ENCODE data around the gene CNOT1. TPM values are rescaled to one million over a fixed set of nuclear protein-coding genes. Genes with fewer than 3 reads are reported as not detected.

The CNOT1 gene
- total RNA-seq, 2 experiments from 2014 or later: 245 to 283 TPM

- H3K9me3 Mint-ChIP-seq: no peaks in the 10 kb centered on the region
- no peaks in the 10 kb centered on the region for H3K27me3 Mint-ChIP-seq
- peaks cover 2% of the 10 kb centered on the region for H3K4me1 Mint-ChIP-seq
- no peak for DNase-seq
- H3K27ac Mint-ChIP-seq: no peak overlapping the region
- ChIA-PET POLR2A (no interaction called here), CTCF (interaction anchor here (1.0 kb wide), 1 partner anchor 248 kb away, joined by 3 read pairs; no protein-coding TSS in a partner anchor)
- H3K36me3 Mint-ChIP-seq (ENCODE audit: low read depth): no peaks in the 10 kb centered on the region
- H3K4me3 Mint-ChIP-seq: no peak overlapping the region
Measured at GRCh38 chr16:58508671-58509251, 120.9 kb downstream of the CNOT1 start.

- H3K27ac Mint-ChIP-seq: no peak overlapping the region
- ChIA-PET POLR2A (no interaction called here), CTCF (interaction anchor here (1.0 kb wide), 1 partner anchor 248 kb away, joined by 3 read pairs; no protein-coding TSS in a partner anchor)
- no peaks in the 10 kb centered on the region for H3K36me3 Mint-ChIP-seq (ENCODE audit: low read depth)
- DNase-seq: no peak
- no peaks in the 10 kb centered on the region for H3K27me3 Mint-ChIP-seq
- no peaks in the 10 kb centered on the region for H3K9me3 Mint-ChIP-seq
- no peak overlapping the region for H3K4me3 Mint-ChIP-seq
- H3K4me1 Mint-ChIP-seq: peaks cover 2% of the 10 kb centered on the region
Measured at GRCh38 chr16:58507963-58508670, 121.5 kb downstream of the CNOT1 start.

GRCh38 chr16:58507195-58507962 is 122.2 kb downstream of the CNOT1 start:
- DNase-seq: no peak
- peaks cover 2% of the 10 kb centered on the region for H3K4me1 Mint-ChIP-seq
- ChIA-PET CTCF (no interaction called here), POLR2A (no interaction called here)
- H3K27ac Mint-ChIP-seq: no peak overlapping the region
- H3K27me3 Mint-ChIP-seq: no peaks in the 10 kb centered on the region
- H3K36me3 Mint-ChIP-seq (ENCODE audit: low read depth): no peaks in the 10 kb centered on the region
- no peaks in the 10 kb centered on the region for H3K9me3 Mint-ChIP-seq
- no peak overlapping the region for H3K4me3 Mint-ChIP-seq

- DNase-seq: no peak
- Mint-ChIP-seq H3K27me3 (no peaks in the 10 kb centered on the region), H3K4me3 (no peak overlapping the region), H3K27ac (no peak overlapping the region), H3K9me3 (no peaks in the 10 kb centered on the region), H3K4me1 (peaks cover 2% of the 10 kb centered on the region), H3K36me3 (ENCODE audit: low read depth) (no peaks in the 10 kb centered on the region)
- CTCF ChIA-PET: interaction anchor here (1.7 kb wide), 1 partner anchor 19 kb away, joined by 4 read pairs; no protein-coding TSS in a partner anchor
- POLR2A ChIA-PET: no interaction called here
Measured at GRCh38 chr16:58506241-58507194, 123.1 kb downstream of the CNOT1 start.

GRCh38 chr16:58503863-58504688 is 125.5 kb downstream of the CNOT1 start:
- Mint-ChIP-seq H3K4me1 (peaks cover 12% of the 10 kb centered on the region), H3K9me3 (no peaks in the 10 kb centered on the region), H3K27ac (no peak overlapping the region), H3K27me3 (no peaks in the 10 kb centered on the region), H3K4me3 (no peak overlapping the region), H3K36me3 (ENCODE audit: low read depth) (no peaks in the 10 kb centered on the region)
- CTCF ChIA-PET: no interaction called here
- POLR2A ChIA-PET: no interaction called here
- DNase-seq: no peak

- Mint-ChIP-seq H3K9me3 (no peaks in the 10 kb centered on the region), H3K27me3 (peaks cover 2% of the 10 kb centered on the region), H3K27ac (no peak overlapping the region), H3K36me3 (ENCODE audit: low read depth) (no peaks in the 10 kb centered on the region), H3K4me3 (no peak overlapping the region), H3K4me1 (peaks cover 12% of the 10 kb centered on the region)
- ChIA-PET POLR2A (no interaction called here), CTCF (no interaction called here)
- DNase-seq: no peak
Measured at GRCh38 chr16:58503166-58503862, 126.3 kb downstream of the CNOT1 start.

GRCh38 chr16:58502217-58502921 is 127.3 kb downstream of the CNOT1 start:
- peaks cover 2% of the 10 kb centered on the region for H3K27me3 Mint-ChIP-seq
- ChIA-PET CTCF (no interaction called here), POLR2A (no interaction called here)
- DNase-seq: no peak
- H3K9me3 Mint-ChIP-seq: no peaks in the 10 kb centered on the region
- peak overlapping the region; percentile 13 for H3K4me3 Mint-ChIP-seq
- peaks cover 12% of the 10 kb centered on the region for H3K4me1 Mint-ChIP-seq
- no peak overlapping the region for H3K27ac Mint-ChIP-seq
- no peaks in the 10 kb centered on the region for H3K36me3 Mint-ChIP-seq (ENCODE audit: low read depth)

GRCh38 chr16:58501242-58502131 is 128.1 kb downstream of the CNOT1 start:
- ChIA-PET POLR2A (no interaction called here), CTCF (no interaction called here)
- DNase-seq: peak; percentile 49
- no peaks in the 10 kb centered on the region for H3K9me3 Mint-ChIP-seq
- H3K4me1 Mint-ChIP-seq: peaks cover 12% of the 10 kb centered on the region
- no peaks in the 10 kb centered on the region for H3K36me3 Mint-ChIP-seq (ENCODE audit: low read depth)
- H3K27ac Mint-ChIP-seq: peak overlapping the region; percentile 71
- peaks cover 2% of the 10 kb centered on the region for H3K27me3 Mint-ChIP-seq
- H3K4me3 Mint-ChIP-seq: peak overlapping the region; percentile 66

GRCh38 chr16:58500430-58501241 is 129.0 kb downstream of the CNOT1 start:
- no peak for DNase-seq
- CTCF ChIA-PET: no interaction called here
- no peaks in the 10 kb centered on the region for H3K36me3 Mint-ChIP-seq (ENCODE audit: low read depth)
- H3K4me3 Mint-ChIP-seq: peak overlapping the region; percentile 66
- H3K27ac Mint-ChIP-seq: peak overlapping the region; percentile 71
- no peaks in the 10 kb centered on the region for H3K9me3 Mint-ChIP-seq
- POLR2A ChIA-PET: no interaction called here
- H3K4me1 Mint-ChIP-seq: peaks cover 13% of the 10 kb centered on the region
- peaks cover 2% of the 10 kb centered on the region for H3K27me3 Mint-ChIP-seq

Measured in activated CD4-positive, alpha-beta T cell treated with anti-CD3 and anti-CD28 coated beads, Interleukin-2, amount 10 ng/mL, durations not matched to agents 7 days and 5 days (primary cell).